ENCODE results near the gene NADSYN1.

DNA sequence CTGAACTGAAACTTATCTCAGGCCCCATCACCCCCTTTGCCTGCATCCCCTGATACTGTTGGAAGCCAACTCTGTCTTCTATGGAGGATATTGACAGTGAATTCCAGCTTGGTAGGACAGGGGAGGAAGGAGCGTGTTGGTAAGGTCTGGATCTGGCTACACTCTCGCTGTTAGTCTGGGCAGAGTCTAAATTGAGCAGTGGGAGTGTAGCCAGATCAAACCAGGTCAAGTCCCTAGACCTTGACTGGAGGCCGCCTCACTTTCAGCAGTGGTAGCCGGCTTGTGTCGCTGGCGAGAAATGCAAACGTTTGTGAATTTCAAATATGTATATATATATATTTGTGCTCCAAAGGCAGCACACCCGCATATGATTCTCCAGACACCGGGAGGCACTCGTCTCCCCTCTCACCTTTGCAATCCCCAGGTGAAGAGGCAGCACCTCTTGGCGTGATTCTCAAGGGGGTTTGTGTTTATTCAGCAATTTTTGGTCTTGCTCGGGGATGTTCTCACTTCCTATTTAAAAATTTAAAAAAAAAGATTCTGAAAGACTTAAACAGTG is 31.5 kb upstream of the NADSYN1 start:
- TF ChIP-seq, protein P1, sequence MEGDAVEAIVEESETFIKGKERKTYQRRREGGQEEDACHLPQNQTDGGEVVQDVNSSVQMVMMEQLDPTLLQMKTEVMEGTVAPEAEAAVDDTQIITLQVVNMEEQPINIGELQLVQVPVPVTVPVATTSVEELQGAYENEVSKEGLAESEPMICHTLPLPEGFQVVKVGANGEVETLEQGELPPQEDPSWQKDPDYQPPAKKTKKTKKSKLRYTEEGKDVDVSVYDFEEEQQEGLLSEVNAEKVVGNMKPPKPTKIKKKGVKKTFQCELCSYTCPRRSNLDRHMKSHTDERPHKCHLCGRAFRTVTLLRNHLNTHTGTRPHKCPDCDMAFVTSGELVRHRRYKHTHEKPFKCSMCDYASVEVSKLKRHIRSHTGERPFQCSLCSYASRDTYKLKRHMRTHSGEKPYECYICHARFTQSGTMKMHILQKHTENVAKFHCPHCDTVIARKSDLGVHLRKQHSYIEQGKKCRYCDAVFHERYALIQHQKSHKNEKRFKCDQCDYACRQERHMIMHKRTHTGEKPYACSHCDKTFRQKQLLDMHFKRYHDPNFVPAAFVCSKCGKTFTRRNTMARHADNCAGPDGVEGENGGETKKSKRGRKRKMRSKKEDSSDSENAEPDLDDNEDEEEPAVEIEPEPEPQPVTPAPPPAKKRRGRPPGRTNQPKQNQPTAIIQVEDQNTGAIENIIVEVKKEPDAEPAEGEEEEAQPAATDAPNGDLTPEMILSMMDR (IDR thresholded peaks at IDR 0.05; ENCODE audit: low read depth, low read length), result no peak
- TF ChIP-seq EZH2phosphoT487 (IDR thresholded peaks at IDR 0.05; ENCODE audit: low read depth), result no peak
